ENCODE results near the gene CLCA4. TPM values are rescaled to one million over a fixed set of nuclear protein-coding genes. Genes with fewer than 3 reads are reported as not detected.

Gene CLCA4
- total and polyA plus RNA-seq, 9 of the 15 experiments (the other 6 are each of a cell fraction or from before 2014, with no cell fraction given): not detected

DNA sequence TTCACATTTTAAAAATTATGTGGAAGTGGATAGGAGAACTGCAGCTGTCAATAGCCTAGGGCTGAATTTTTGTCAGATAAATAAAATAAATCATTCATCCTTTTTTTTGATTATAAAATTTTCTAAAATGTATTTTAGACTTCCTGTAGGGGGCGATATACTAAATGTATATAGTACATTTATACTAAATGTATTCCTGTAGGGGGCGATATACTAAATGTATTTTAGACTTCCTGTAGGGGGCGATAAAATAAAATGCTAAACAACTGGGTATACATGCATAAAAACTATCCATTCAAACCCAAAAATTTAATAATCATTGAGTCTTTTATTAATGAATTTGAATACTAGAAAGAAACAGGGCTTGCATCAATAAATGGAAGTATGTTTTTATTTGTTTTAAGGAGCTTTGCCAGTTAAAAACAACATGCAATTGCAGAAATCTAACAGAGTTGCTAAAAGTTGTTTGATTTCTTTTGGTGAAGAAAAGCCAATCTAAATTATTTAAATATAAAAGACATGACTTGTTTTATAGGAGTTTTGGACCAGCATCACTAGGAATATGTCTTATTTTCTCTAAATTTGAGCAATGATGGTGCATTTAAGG lies 46.8 kb upstream of the CLCA4 start (continued):
- TF ChIP-seq, protein P1, sequence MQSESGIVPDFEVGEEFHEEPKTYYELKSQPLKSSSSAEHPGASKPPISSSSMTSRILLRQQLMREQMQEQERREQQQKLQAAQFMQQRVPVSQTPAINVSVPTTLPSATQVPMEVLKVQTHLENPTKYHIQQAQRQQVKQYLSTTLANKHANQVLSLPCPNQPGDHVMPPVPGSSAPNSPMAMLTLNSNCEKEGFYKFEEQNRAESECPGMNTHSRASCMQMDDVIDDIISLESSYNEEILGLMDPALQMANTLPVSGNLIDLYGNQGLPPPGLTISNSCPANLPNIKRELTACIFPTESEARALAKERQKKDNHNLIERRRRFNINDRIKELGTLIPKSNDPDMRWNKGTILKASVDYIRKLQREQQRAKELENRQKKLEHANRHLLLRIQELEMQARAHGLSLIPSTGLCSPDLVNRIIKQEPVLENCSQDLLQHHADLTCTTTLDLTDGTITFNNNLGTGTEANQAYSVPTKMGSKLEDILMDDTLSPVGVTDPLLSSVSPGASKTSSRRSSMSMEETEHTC (IDR thresholded peaks at IDR 0.05): no peak
- peak in 1 of 2 experiments; percentile 75; a peak in 1 of 3 replicates for TF ChIP-seq CBX3 (IDR thresholded peaks at IDR 0.05; ENCODE audit: borderline replicate concordance in 1 of 2, low read length in 2 of 2)

DNA sequence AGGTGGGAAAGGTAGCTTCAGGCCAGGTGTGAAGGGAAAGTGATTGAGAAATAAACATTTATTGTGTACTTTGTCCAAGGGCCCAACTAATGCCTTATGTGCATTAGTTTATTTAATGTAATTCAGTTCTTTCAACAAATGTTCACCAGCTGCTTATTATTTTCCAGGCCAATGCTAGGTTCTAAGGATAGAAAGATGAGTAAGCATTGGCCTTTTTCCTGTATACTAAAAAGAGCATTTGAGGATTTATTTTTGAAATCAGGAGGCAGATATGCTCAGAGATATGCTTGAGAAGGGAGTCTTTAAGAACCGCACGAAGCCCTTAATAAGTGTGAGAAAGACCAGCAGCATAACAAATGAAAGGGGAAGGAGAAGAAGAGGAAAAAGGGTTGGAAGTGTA lies 46.2 kb upstream of the CLCA4 start:
- H3K9me3 ChIP-seq (replicated peaks; ENCODE audit: control insufficient read depth, insufficient read depth, low read depth, low read length): no peaks in the 10 kb centered on the region; the same call in 1 of the 2 replicates
- H3K9me1 ChIP-seq (ENCODE audit: control insufficient read depth, insufficient read depth, low read length): no peaks in the 10 kb centered on the region
- H3K4me2 ChIP-seq (ENCODE audit: insufficient read depth, low read length): no peak overlapping the region
- no peaks in the 10 kb centered on the region for H4K20me1 ChIP-seq (replicated peaks; ENCODE audit: control insufficient read depth, insufficient read depth, low read length)
- FAIRE-seq: no peak
- H3K4me1 ChIP-seq (replicated peaks in 1 of 2; ENCODE audit: control insufficient read depth in 2 of 2, insufficient read depth in 2 of 2, low read length in 2 of 2): no peaks in the 10 kb centered on the region; a peak in 1 of 5 replicates
- no peak overlapping the region for H2AFZ ChIP-seq (ENCODE audit: low read depth, low read length)
- DNase-seq (ENCODE audit: extremely low read depth in 1 of 4, low spot score in 3 of 4): no peak
- in situ Hi-C loops (cut with MboI) (loop anchor here (10.0 kb wide), 1 partner anchor 106 kb away; the partner anchor contains the start of gene ODF2L), intact Hi-C loops (cut with micrococcal nuclease) (loop anchor here (2.0 to 5.0 kb wide), 2 partner anchors 120 to 252 kb away; no protein-coding TSS in a partner anchor)
- POLR2A ChIA-PET: no interaction called here
- ATAC-seq: no peak
- 12% methylated on average over 2 of the region's 2 CpGs for WGBS (ENCODE audit: insufficient coverage, low coverage, missing lambda C conversion rate)
- BruUV-seq (replicated peaks): no TSS peak
- no peak overlapping the region for H3K4me3 ChIP-seq
- H3K36me3 ChIP-seq (ENCODE audit: control insufficient read depth, insufficient read depth, low read length): no peaks in the 10 kb centered on the region
- peaks cover 11 to 22% of the 10 kb centered on the region in 2 experiments; a peak in 3 of 5 replicates for H3K27me3 ChIP-seq (ENCODE audit: control insufficient read depth in 2 of 2, insufficient read depth in 2 of 2, low read length in 2 of 2)
- no peaks in the 10 kb centered on the region for H3K79me2 ChIP-seq (ENCODE audit: control insufficient read depth, insufficient read depth, low read length)
- no peak overlapping the region for H3K9ac ChIP-seq (ENCODE audit: insufficient read depth in 1 of 2, low read depth in 2 of 2, low read length in 2 of 2)
- H3K27ac ChIP-seq (ENCODE audit: extremely low read depth, low read depth, low read length): no peak overlapping the region
- CTCF ChIA-PET (ENCODE audit: low intra/inter-chr PET ratio): interaction anchor here (0.9 to 4.1 kb wide), 8 partner anchors 12 to 583 kb away, joined by 3 to 29 read pairs (median 5); no protein-coding TSS in a partner anchor
- TF ChIP-seq PHTF2 (CRISPR knock-in tag; IDR thresholded peaks at IDR 0.05) (no peak), KDM4B (IDR thresholded peaks at IDR 0.05; ENCODE audit: borderline replicate concordance in 2 of 2, low read depth in 1 of 2) (no peak), PTRF (tag; IDR thresholded peaks at IDR 0.05) (no peak), GABPB2 (CRISPR knock-in tag; conservative IDR thresholded peaks at IDR 0.05) (no peak), SIN3A (IDR thresholded peaks at IDR 0.05; ENCODE audit: borderline replicate concordance in 2 of 2, control insufficient read depth in 1 of 2, low read depth in 2 of 2, low read length in 2 of 2) (no peak), KLF6 (CRISPR knock-in tag; IDR thresholded peaks at IDR 0.05; ENCODE audit: borderline replicate concordance) (no peak), EP300 (IDR thresholded peaks at IDR 0.05; ENCODE audit: low read length) (no peak), NCOR1 (IDR thresholded peaks at IDR 0.05) (no peak), EGR1 (conservative IDR thresholded peaks at IDR 0.05) (no peak)
- TF ChIP-seq, protein P2, sequence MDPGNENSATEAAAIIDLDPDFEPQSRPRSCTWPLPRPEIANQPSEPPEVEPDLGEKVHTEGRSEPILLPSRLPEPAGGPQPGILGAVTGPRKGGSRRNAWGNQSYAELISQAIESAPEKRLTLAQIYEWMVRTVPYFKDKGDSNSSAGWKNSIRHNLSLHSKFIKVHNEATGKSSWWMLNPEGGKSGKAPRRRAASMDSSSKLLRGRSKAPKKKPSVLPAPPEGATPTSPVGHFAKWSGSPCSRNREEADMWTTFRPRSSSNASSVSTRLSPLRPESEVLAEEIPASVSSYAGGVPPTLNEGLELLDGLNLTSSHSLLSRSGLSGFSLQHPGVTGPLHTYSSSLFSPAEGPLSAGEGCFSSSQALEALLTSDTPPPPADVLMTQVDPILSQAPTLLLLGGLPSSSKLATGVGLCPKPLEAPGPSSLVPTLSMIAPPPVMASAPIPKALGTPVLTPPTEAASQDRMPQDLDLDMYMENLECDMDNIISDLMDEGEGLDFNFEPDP (CRISPR knock-in tag; IDR thresholded peaks at IDR 0.05): no peak
- TF ChIP-seq, protein P3, sequence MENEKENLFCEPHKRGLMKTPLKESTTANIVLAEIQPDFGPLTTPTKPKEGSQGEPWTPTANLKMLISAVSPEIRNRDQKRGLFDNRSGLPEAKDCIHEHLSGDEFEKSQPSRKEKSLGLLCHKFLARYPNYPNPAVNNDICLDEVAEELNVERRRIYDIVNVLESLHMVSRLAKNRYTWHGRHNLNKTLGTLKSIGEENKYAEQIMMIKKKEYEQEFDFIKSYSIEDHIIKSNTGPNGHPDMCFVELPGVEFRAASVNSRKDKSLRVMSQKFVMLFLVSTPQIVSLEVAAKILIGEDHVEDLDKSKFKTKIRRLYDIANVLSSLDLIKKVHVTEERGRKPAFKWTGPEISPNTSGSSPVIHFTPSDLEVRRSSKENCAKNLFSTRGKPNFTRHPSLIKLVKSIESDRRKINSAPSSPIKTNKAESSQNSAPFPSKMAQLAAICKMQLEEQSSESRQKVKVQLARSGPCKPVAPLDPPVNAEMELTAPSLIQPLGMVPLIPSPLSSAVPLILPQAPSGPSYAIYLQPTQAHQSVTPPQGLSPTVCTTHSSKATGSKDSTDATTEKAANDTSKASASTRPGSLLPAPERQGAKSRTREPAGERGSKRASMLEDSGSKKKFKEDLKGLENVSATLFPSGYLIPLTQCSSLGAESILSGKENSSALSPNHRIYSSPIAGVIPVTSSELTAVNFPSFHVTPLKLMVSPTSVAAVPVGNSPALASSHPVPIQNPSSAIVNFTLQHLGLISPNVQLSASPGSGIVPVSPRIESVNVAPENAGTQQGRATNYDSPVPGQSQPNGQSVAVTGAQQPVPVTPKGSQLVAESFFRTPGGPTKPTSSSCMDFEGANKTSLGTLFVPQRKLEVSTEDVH (IDR thresholded peaks at IDR 0.05; ENCODE audit: low read depth, partially characterized antibody): no peak

Data from K562 (cell line).